GM12891 (cell line): ENCODE measurements around the gene CMSS1.

ENCODE experiments used
- POLR2A ChIP-seq: IDR thresholded peaks from 2 replicates; pipeline ENCODE4 v1.6.1; 2011; ENCODE audit warnings: low read depth, low read length, control low read depth
- POLR2AphosphoS5 ChIP-seq: IDR thresholded peaks from 2 replicates; pipeline ENCODE4 v1.6.1; 2011; ENCODE audit warnings: low read depth, low read length, control low read depth

DNA sequence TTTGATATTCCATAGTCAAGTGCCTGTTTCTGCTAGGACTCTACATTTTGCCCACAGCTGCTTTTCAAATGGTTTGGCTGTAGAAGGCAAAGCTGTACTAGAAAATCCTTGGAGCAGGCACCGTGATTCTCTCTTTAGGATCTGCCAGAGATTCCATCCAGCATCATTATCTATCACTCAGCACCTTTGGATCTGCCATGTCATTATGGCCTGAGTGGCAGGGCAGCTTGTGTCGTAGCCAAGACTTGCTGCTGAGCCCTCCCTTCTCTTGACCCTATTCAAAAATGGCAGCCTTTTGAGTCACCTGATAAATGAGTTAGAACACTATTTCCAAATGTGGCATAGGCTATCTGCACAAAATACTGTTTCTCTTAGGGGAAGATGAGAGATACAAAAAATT, 8.1 kb upstream of the CMSS1 start:
- TF ChIP-seq POLR2AphosphoS5, result no peak
- no peak for TF ChIP-seq POLR2A
